CD4-positive, alpha-beta T cell (primary cell): ENCODE measurements around the gene EHD4. TPM values are rescaled to one million over a fixed set of nuclear protein-coding genes. Genes with fewer than 3 reads are reported as not detected.

Source experiments
- ATAC-seq: fragments of 200-7000 bp; cut with Tn5 transposase; one replicate; pipeline ENCODE4 v1.10.0; 2022; ENCODE audit warnings: mild to moderate bottlenecking; ENCODE audit not compliant: poor library complexity
- CTCF ChIA-PET: fragments of 350-600 bp; sonication (Branson Sonifier 250); formaldehyde crosslinking; loops from one replicate; lab custom pipeline; 2021; ENCODE audit warnings: antibody characterized with exemption, inconsistent platforms; lab: Charles Lee
- POLR2A ChIA-PET: fragments of 350-600 bp; sonication (Branson Sonifier 250); formaldehyde crosslinking; loops from one replicate; lab custom pipeline; 2021; ENCODE audit warnings: antibody characterized with exemption, inconsistent platforms; lab: Charles Lee
- DNase-seq, 14 experiments: peaks; one replicate each; pipeline ENCODE4 v3.0.0-alpha.2; 2013 to 2020; ENCODE audit warnings: mixed read lengths in 2 of 14
- H3K27ac ChIP-seq, 2 donors: one replicate each; pipeline versions ENCODE4 v1.5.1 to v1.7.0; 2013; ENCODE audit warnings: low read length in 2 of 2, low read depth in 1 of 2, mild to moderate bottlenecking in 1 of 2
- H3K27me3 ChIP-seq, 2 experiments: 1 replicate in 1 of 2; 2 replicates in 1 of 2; pipeline versions ENCODE4 v1.6.1 to v1.7.0; 2013; ENCODE audit warnings: low read length in 2 of 2, control low read depth in 1 of 2, mild to moderate bottlenecking in 1 of 2, moderate library complexity in 1 of 2; ENCODE audit not compliant: insufficient read depth in 2 of 2, control insufficient read depth in 1 of 2
- H3K36me3 ChIP-seq: one replicate; pipeline ENCODE4 v1.6.1; 2013; ENCODE audit warnings: low read length, control low read depth; ENCODE audit not compliant: insufficient read depth
- H3K4me1 ChIP-seq: one replicate; pipeline ENCODE4 v1.6.1; 2013; ENCODE audit warnings: low read length, control low read depth; ENCODE audit not compliant: insufficient read depth
- H3K4me3 ChIP-seq: one replicate; pipeline ENCODE4 v1.5.1; 2013; ENCODE audit warnings: mild to moderate bottlenecking, low read length, moderate library complexity
- H3K9me3 ChIP-seq, 2 experiments: 1 replicate in 1 of 2; 2 replicates in 1 of 2; pipeline versions ENCODE4 v1.6.1 to v1.7.0; 2013; ENCODE audit warnings: low read length in 2 of 2, mild to moderate bottlenecking in 2 of 2, control low read depth in 1 of 2, moderate library complexity in 1 of 2; ENCODE audit not compliant: control insufficient read depth in 1 of 2, insufficient read depth in 1 of 2
- H3K27ac Mint-ChIP-seq: one replicate; pipeline ENCODE4 v1.8.0; 2020; ENCODE audit warnings: mixed read lengths
- H3K27me3 Mint-ChIP-seq: one replicate; pipeline ENCODE4 v1.8.0; 2021; ENCODE audit warnings: mixed read lengths
- H3K36me3 Mint-ChIP-seq: one replicate; pipeline ENCODE4 v1.8.0; 2021; ENCODE audit warnings: low read depth, mixed read lengths
- H3K4me1 Mint-ChIP-seq: one replicate; pipeline ENCODE4 v1.8.0; 2021; ENCODE audit warnings: low read depth, mixed read lengths
- H3K4me3 Mint-ChIP-seq: one replicate; pipeline ENCODE4 v1.8.0; 2020; ENCODE audit warnings: mild to moderate bottlenecking, mixed read lengths
- H3K9me3 Mint-ChIP-seq: one replicate; pipeline ENCODE4 v1.8.0; 2020; ENCODE audit warnings: mixed read lengths
- CTCF ChIP-seq: fragments of 200-600 bp; IDR thresholded peaks from one replicate; pipeline ENCODE4 v1.8.0; 2022; ENCODE audit warnings: antibody characterized with exemption, mild to moderate bottlenecking
- intact Hi-C, 2 experiments: fragments of 100-400 bp; cut with DNase I in 1 of 2; cut with micrococcal nuclease in 1 of 2; formaldehyde crosslinking; loops; one replicate each; pipeline versions ENCODE4 v1.15.1 to v1.9.0; 2023 to 2025; cut with DNase I, micrococcal nuclease
- total RNA-seq, 174 experiments: library from RNA in 2 of 174; stranded (reverse) in 2 of 174; gene quantifications; one replicate each; pipeline ENCODE4 v1.2.3 and lab custom pipeline; 2021 to 2026

The EHD4 gene
- total RNA-seq, 2 experiments from 2014 or later, result 39.8 to 40.5 TPM

- Histone ChIP-seq H3K27ac (no peak overlapping the region), H3K27me3 (no peaks in the 10 kb centered on the region), H3K4me3 (no peak overlapping the region), H3K36me3 (peaks cover 3% of the 10 kb centered on the region), H3K4me1 (peaks cover 22% of the 10 kb centered on the region), H3K9me3 (no peaks in the 10 kb centered on the region)
- Mint-ChIP-seq H3K36me3 (peaks cover 17% of the 10 kb centered on the region), H3K4me3 (no peak overlapping the region), H3K4me1 (peaks cover 32% of the 10 kb centered on the region), H3K9me3 (no peaks in the 10 kb centered on the region), H3K27me3 (no peaks in the 10 kb centered on the region), H3K27ac (no peak overlapping the region)
- no peak for ATAC-seq
- TF ChIP-seq CTCF, result no peak
- POLR2A ChIA-PET, result no interaction called here
- DNase-seq, result no peak
- intact Hi-C loops, result loop anchor here in 1 of 2 experiments (10.0 kb wide), 1 partner anchor 127 kb away; no protein-coding TSS in a partner anchor
- CTCF ChIA-PET, result interaction anchor here (0.7 kb wide), 1 partner anchor 10 kb away, joined by 3 read pairs; no protein-coding TSS in a partner anchor
These were observed 44.8 kb downstream of the EHD4 start for GRCh38 chr15:41927536-41927935.

- Histone ChIP-seq H3K4me3 (no peak overlapping the region), H3K36me3 (peaks cover 7% of the 10 kb centered on the region), H3K9me3 (no peaks in the 10 kb centered on the region), H3K27ac (peak overlapping the region in 1 of 2 donors; percentile 18), H3K4me1 (peaks cover 22% of the 10 kb centered on the region), H3K27me3 (no peaks in the 10 kb centered on the region)
- Mint-ChIP-seq H3K9me3 (no peaks in the 10 kb centered on the region), H3K4me1 (peaks cover 32% of the 10 kb centered on the region), H3K36me3 (peaks cover 23% of the 10 kb centered on the region), H3K4me3 (no peak overlapping the region), H3K27me3 (no peaks in the 10 kb centered on the region), H3K27ac (peak overlapping the region; percentile 66)
- peak in 3 of 14 experiments; percentile 9 to 48 (median 25) for DNase-seq
- intact Hi-C loops, result loop anchor here in 1 of 2 experiments (10.0 kb wide), 1 partner anchor 128 kb away; no protein-coding TSS in a partner anchor
- TF ChIP-seq CTCF, result no peak
- POLR2A ChIA-PET, result interaction anchor here (1.5 to 1.6 kb wide), 2 partner anchors 8 to 10 kb away, joined by 5 to 6 read pairs; no protein-coding TSS in a partner anchor
- CTCF ChIA-PET, result interaction anchor here (0.7 to 1.0 kb wide), 2 partner anchors 10 to 11 kb away, joined by 3 read pairs; no protein-coding TSS in a partner anchor
- peak; percentile 74 for ATAC-seq
These were observed 45.9 kb downstream of the EHD4 start for GRCh38 chr15:41926185-41927056.

GRCh38 chr15:41925086-41925608, 47.2 kb downstream of the EHD4 start:
- Mint-ChIP-seq H3K9me3 (no peaks in the 10 kb centered on the region), H3K36me3 (peaks cover 36% of the 10 kb centered on the region), H3K4me1 (peaks cover 32% of the 10 kb centered on the region), H3K4me3 (no peak overlapping the region), H3K27ac (no peak overlapping the region), H3K27me3 (no peaks in the 10 kb centered on the region)
- Histone ChIP-seq H3K4me1 (peaks cover 19% of the 10 kb centered on the region), H3K27me3 (no peaks in the 10 kb centered on the region), H3K36me3 (peaks cover 11% of the 10 kb centered on the region), H3K4me3 (no peak overlapping the region), H3K27ac (no peak overlapping the region), H3K9me3 (no peaks in the 10 kb centered on the region)
- no peak for DNase-seq
- ATAC-seq, result no peak
- TF ChIP-seq CTCF, result no peak
- ChIA-PET CTCF (interaction anchor here (1.0 kb wide), 1 partner anchor 11 kb away, joined by 3 read pairs; no protein-coding TSS in a partner anchor), POLR2A (interaction anchor here (1.6 kb wide), 1 partner anchor 10 kb away, joined by 5 read pairs; no protein-coding TSS in a partner anchor)
- intact Hi-C loops, result loop anchor here in 1 of 2 experiments (10.0 kb wide), 1 partner anchor 130 kb away; no protein-coding TSS in a partner anchor
